Measurements from ENCODE around the gene PLEKHA7. TPM values are rescaled to one million over a fixed set of nuclear protein-coding genes. Genes with fewer than 3 reads are reported as not detected.

Gene PLEKHA7
- total RNA-seq, 1 experiment from 2014 or later = 1.7 TPM

- no peak for DNase-seq (ENCODE audit: low spot score)
- ChIA-PET POLR2A (ENCODE audit: low non-redundant PET) (no interaction called here), CTCF (no interaction called here)
- no TSS peak for BruUV-seq (replicated peaks)
- Histone ChIP-seq H3K36me3 (ENCODE audit: insufficient read depth, low read length, poor library complexity, severe bottlenecking) (no peaks in the 10 kb centered on the region), H3K4me1 (ENCODE audit: insufficient read depth, low read length, poor library complexity, severe bottlenecking) (peaks cover 8% of the 10 kb centered on the region), H3K27ac (ENCODE audit: low read depth, low read length, poor library complexity, severe bottlenecking) (no peak overlapping the region), H3K27me3 (replicated peaks; ENCODE audit: insufficient read depth, low read depth, low read length, poor library complexity) (no peaks in the 10 kb centered on the region), H3K4me3 (ENCODE audit: low read depth, low read length, poor library complexity, severe bottlenecking) (no peak overlapping the region), H3K9me3 (ENCODE audit: low read depth, low read length, poor library complexity, severe bottlenecking) (no peaks in the 10 kb centered on the region)
- TF ChIP-seq, protein P1, sequence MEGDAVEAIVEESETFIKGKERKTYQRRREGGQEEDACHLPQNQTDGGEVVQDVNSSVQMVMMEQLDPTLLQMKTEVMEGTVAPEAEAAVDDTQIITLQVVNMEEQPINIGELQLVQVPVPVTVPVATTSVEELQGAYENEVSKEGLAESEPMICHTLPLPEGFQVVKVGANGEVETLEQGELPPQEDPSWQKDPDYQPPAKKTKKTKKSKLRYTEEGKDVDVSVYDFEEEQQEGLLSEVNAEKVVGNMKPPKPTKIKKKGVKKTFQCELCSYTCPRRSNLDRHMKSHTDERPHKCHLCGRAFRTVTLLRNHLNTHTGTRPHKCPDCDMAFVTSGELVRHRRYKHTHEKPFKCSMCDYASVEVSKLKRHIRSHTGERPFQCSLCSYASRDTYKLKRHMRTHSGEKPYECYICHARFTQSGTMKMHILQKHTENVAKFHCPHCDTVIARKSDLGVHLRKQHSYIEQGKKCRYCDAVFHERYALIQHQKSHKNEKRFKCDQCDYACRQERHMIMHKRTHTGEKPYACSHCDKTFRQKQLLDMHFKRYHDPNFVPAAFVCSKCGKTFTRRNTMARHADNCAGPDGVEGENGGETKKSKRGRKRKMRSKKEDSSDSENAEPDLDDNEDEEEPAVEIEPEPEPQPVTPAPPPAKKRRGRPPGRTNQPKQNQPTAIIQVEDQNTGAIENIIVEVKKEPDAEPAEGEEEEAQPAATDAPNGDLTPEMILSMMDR (conservative IDR thresholded peaks at IDR 0.05; ENCODE audit: low read depth, low read length) = no peak
- intact Hi-C loops (cut with micrococcal nuclease; ENCODE audit: unreplicated experiment) = no loop called here
Observed at GRCh38 chr11:16800382-16800781, 213.8 kb downstream of the PLEKHA7 start.

DNA sequence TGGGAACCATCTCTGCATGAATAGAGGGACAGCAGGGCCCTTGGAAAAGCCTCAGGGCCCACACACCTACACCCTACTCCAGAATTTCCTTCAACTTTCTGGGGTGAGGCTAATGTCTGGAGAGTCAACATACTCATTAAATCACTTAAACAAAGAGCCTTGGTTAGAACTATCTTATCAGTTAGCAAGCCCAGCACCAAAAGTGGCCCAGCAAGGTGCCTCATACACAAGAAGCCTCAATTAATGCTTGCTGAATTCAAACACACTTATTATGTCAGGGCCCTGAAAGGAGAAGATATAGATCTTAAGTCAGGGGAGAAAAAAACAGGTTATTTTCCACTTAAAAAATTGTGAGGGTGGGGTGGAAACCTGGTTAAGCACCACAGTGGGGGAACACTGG, 214.3 kb downstream of the PLEKHA7 start:
- no TSS peak for BruUV-seq (replicated peaks)
- ChIA-PET CTCF (no interaction called here), POLR2A (ENCODE audit: low non-redundant PET) (no interaction called here)
- Histone ChIP-seq H3K4me1 (ENCODE audit: insufficient read depth, low read length, poor library complexity, severe bottlenecking) (peaks cover 8% of the 10 kb centered on the region), H3K36me3 (ENCODE audit: insufficient read depth, low read length, poor library complexity, severe bottlenecking) (no peaks in the 10 kb centered on the region), H3K27me3 (replicated peaks; ENCODE audit: insufficient read depth, low read depth, low read length, poor library complexity) (no peaks in the 10 kb centered on the region), H3K4me3 (ENCODE audit: low read depth, low read length, poor library complexity, severe bottlenecking) (no peak overlapping the region), H3K9me3 (ENCODE audit: low read depth, low read length, poor library complexity, severe bottlenecking) (no peaks in the 10 kb centered on the region), H3K27ac (ENCODE audit: low read depth, low read length, poor library complexity, severe bottlenecking) (no peak overlapping the region)
- intact Hi-C loops (cut with micrococcal nuclease; ENCODE audit: unreplicated experiment) = no loop called here
- DNase-seq (ENCODE audit: low spot score) = peak; percentile 18
- TF ChIP-seq EZH2 (IDR thresholded peaks at IDR 0.05; ENCODE audit: borderline replicate concordance, low read depth, low read length, poor library complexity, severe bottlenecking) = no peak
- TF ChIP-seq, protein P1 (conservative IDR thresholded peaks at IDR 0.05; ENCODE audit: low read depth, low read length) = no peak

GRCh38 chr11:16799221-16799620, 215.0 kb downstream of the PLEKHA7 start:
- no peak overlapping the region for H3K4me3 ChIP-seq (ENCODE audit: low read depth, low read length, poor library complexity, severe bottlenecking)
- H3K36me3 ChIP-seq (ENCODE audit: insufficient read depth, low read length, poor library complexity, severe bottlenecking) = no peaks in the 10 kb centered on the region
- TF ChIP-seq, protein P1 (conservative IDR thresholded peaks at IDR 0.05; ENCODE audit: low read depth, low read length) = no peak
- no peak for TF ChIP-seq EZH2 (IDR thresholded peaks at IDR 0.05; ENCODE audit: borderline replicate concordance, low read depth, low read length, poor library complexity, severe bottlenecking)
- ChIA-PET CTCF (no interaction called here), POLR2A (ENCODE audit: low non-redundant PET) (no interaction called here)
- peaks cover 8% of the 10 kb centered on the region for H3K4me1 ChIP-seq (ENCODE audit: insufficient read depth, low read length, poor library complexity, severe bottlenecking)
- H3K27ac ChIP-seq (ENCODE audit: low read depth, low read length, poor library complexity, severe bottlenecking) = no peak overlapping the region
- no TSS peak for BruUV-seq (replicated peaks)
- H3K27me3 ChIP-seq (replicated peaks; ENCODE audit: insufficient read depth, low read depth, low read length, poor library complexity) = no peaks in the 10 kb centered on the region
- no peaks in the 10 kb centered on the region for H3K9me3 ChIP-seq (ENCODE audit: low read depth, low read length, poor library complexity, severe bottlenecking)
- intact Hi-C loops (cut with micrococcal nuclease; ENCODE audit: unreplicated experiment) = no loop called here
- DNase-seq (ENCODE audit: low spot score) = no peak
